HepG2 (cell line): ENCODE data around the gene HNRNPUL1. TPM values are rescaled to one million over a fixed set of nuclear protein-coding genes. Genes with fewer than 3 reads are reported as not detected.

Experiments used
- GFI1 ChIP-seq: sonication (generic); formaldehyde crosslinking; IDR thresholded peaks from 2 replicates; pipeline ENCODE4 v1.5.0; 2020; ENCODE audit warnings: missing genetic modification reagents, mild to moderate bottlenecking, borderline replicate concordance
- SP1 ChIP-seq, 2 experiments: fragments of 450-650 bp in 1 of 2; sonication (generic) in 1 of 2; formaldehyde crosslinking in 1 of 2; IDR thresholded peaks; 2 replicates each; pipeline versions ENCODE4 v1.4.0 to v1.6.1; 2016 to 2020; ENCODE audit warnings: missing genetic modification reagents in 1 of 2
- SP2 ChIP-seq: sonication (generic); formaldehyde crosslinking; IDR thresholded peaks from 2 replicates; pipeline ENCODE4 v1.5.1; 2020; ENCODE audit warnings: mild to moderate bottlenecking, missing genetic modification reagents
- U2AF2 ChIP-seq: fragments of 200-400 bp; formaldehyde crosslinking; IDR thresholded peaks from 2 replicates; pipeline ENCODE4 v1.6.1; 2017; ENCODE audit warnings: low read depth, mild to moderate bottlenecking, low read length
- WIZ ChIP-seq: sonication (generic); formaldehyde crosslinking; IDR thresholded peaks from 2 replicates; pipeline ENCODE4 v1.5.1; 2020; ENCODE audit warnings: mild to moderate bottlenecking, missing genetic modification reagents
- ZNF230 ChIP-seq: sonication (generic); formaldehyde crosslinking; IDR thresholded peaks from 2 replicates; pipeline ENCODE4 v1.4.0; 2020; ENCODE audit warnings: mild to moderate bottlenecking, missing genetic modification reagents
- ZNF367 ChIP-seq: sonication (generic); formaldehyde crosslinking; IDR thresholded peaks from 2 replicates; pipeline ENCODE4 v1.4.0; 2020; ENCODE audit warnings: missing genetic modification reagents, borderline replicate concordance
- ZNF660 ChIP-seq: sonication (generic); formaldehyde crosslinking; IDR thresholded peaks from 2 replicates; pipeline ENCODE4 v1.5.1; 2020; ENCODE audit warnings: mild to moderate bottlenecking, low read depth, missing genetic modification reagents, borderline replicate concordance
- polyA plus RNA-seq, 8 experiments: library from polyadenylated mRNA; depleted of rRNA in 3 of 8; stranded (reverse) in 7 of 8; unstranded in 1 of 8; fragments of >200 nt; fragmentation: Illumina TruSeq in 4 of 8; extraction: Trizol in 4 of 8; gene quantifications; 2 replicates each; pipeline versions ENCODE4 v1.2.1 to v1.2.3, GENCODE V29; 2011 to 2016; ENCODE audit warnings: low read depth in 4 of 8, missing spikeins in 1 of 8, mixed read lengths in 1 of 8; ENCODE audit not compliant: insufficient read depth in 1 of 8
- total RNA-seq, 5 experiments: library from RNA; depleted of rRNA; stranded (reverse); fragments of >200 nt; fragmentation: Illumina TruSeq; extraction: Trizol; gene quantifications; 2 replicates each; pipeline ENCODE4 v1.2.3, GENCODE V29; 2016; ENCODE audit warnings: low read depth in 1 of 5
- TF ChIP-seq, protein P1 (sequence below): IDR thresholded peaks from 2 replicates; pipeline ENCODE4 v1.4.0; 2020; ENCODE audit warnings: mild to moderate bottlenecking, missing genetic modification reagents
- TF ChIP-seq, protein P2 (sequence below): sonication (generic); formaldehyde crosslinking; IDR thresholded peaks from 2 replicates; pipeline ENCODE4 v1.4.0; 2020; ENCODE audit warnings: missing genetic modification reagents
- TF ChIP-seq, protein P3 (sequence below): sonication (generic); formaldehyde crosslinking; IDR thresholded peaks from 2 replicates; pipeline ENCODE4 v1.4.0; 2020; ENCODE audit warnings: mild to moderate bottlenecking, missing genetic modification reagents
- TF ChIP-seq, protein P4 (sequence below): sonication (generic); formaldehyde crosslinking; IDR thresholded peaks from 2 replicates; pipeline ENCODE4 v1.8.0; 2022; ENCODE audit warnings: missing genetic modification reagents, low read depth, mild to moderate bottlenecking, borderline replicate concordance
- TF ChIP-seq, protein P5 (sequence below): sonication (generic); formaldehyde crosslinking; IDR thresholded peaks from 2 replicates; pipeline ENCODE4 v1.4.0; 2020; ENCODE audit warnings: missing genetic modification reagents, borderline replicate concordance

Gene HNRNPUL1
- total and polyA plus RNA-seq, 2 of the 13 experiments (the other 11 are each of a cell fraction or from before 2014, with no cell fraction given): 30.9 to 81.7 TPM

DNA sequence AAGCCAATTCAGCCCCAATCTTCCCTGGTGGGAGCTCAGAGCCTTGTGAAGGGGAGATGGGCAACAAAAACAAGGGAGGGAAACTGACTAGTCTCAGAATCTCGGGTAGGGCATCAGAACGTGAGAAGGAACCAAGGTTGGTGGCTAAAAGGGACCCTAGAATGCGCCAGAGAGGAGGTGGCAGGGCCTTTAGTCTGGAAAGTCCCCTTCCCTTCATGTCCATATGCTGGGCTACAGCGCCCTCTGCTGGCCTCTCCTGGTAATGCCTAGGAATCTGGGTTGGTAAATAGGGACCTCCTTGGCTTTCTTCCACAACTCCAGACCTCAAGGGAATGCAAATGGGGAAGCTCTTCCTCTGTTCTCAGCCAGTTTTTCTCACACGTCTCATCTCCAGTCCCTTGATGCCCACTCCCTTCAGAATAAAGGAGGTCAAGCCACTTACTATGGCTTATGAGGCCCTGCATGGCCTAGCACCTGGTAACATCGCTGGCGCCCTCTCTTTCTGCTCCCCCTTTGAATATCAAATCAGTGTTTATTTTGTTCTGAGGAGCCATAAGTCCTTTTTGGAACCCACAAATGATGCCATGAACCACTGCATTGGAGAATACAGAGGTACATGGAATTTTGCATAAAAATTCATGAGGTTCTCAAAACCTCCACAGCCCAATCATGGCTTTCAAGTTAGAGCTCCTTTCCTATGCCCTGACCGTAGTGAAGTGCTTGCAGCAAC, 44.4 kb downstream of the HNRNPUL1 start (continued):
- TF ChIP-seq, protein P1, sequence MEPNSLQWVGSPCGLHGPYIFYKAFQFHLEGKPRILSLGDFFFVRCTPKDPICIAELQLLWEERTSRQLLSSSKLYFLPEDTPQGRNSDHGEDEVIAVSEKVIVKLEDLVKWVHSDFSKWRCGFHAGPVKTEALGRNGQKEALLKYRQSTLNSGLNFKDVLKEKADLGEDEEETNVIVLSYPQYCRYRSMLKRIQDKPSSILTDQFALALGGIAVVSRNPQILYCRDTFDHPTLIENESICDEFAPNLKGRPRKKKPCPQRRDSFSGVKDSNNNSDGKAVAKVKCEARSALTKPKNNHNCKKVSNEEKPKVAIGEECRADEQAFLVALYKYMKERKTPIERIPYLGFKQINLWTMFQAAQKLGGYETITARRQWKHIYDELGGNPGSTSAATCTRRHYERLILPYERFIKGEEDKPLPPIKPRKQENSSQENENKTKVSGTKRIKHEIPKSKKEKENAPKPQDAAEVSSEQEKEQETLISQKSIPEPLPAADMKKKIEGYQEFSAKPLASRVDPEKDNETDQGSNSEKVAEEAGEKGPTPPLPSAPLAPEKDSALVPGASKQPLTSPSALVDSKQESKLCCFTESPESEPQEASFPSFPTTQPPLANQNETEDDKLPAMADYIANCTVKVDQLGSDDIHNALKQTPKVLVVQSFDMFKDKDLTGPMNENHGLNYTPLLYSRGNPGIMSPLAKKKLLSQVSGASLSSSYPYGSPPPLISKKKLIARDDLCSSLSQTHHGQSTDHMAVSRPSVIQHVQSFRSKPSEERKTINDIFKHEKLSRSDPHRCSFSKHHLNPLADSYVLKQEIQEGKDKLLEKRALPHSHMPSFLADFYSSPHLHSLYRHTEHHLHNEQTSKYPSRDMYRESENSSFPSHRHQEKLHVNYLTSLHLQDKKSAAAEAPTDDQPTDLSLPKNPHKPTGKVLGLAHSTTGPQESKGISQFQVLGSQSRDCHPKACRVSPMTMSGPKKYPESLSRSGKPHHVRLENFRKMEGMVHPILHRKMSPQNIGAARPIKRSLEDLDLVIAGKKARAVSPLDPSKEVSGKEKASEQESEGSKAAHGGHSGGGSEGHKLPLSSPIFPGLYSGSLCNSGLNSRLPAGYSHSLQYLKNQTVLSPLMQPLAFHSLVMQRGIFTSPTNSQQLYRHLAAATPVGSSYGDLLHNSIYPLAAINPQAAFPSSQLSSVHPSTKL (CRISPR knock-in tag): no peak
- TF ChIP-seq GFI1 (CRISPR knock-in tag) (no peak), SP2 (CRISPR knock-in tag) (no peak), WIZ (no peak), ZNF367 (CRISPR knock-in tag) (no peak), SP1 (IDR thresholded peaks at IDR 0.05) (no peak), SP1 (CRISPR knock-in tag; IDR thresholded peaks at IDR 0.05) (no peak), ZNF230 (0 out of 2 replicates have a peak, but pooled peaks have one; percentile 35), U2AF2 (no peak), ZNF660 (CRISPR knock-in tag) (no peak)
- TF ChIP-seq, protein P2, sequence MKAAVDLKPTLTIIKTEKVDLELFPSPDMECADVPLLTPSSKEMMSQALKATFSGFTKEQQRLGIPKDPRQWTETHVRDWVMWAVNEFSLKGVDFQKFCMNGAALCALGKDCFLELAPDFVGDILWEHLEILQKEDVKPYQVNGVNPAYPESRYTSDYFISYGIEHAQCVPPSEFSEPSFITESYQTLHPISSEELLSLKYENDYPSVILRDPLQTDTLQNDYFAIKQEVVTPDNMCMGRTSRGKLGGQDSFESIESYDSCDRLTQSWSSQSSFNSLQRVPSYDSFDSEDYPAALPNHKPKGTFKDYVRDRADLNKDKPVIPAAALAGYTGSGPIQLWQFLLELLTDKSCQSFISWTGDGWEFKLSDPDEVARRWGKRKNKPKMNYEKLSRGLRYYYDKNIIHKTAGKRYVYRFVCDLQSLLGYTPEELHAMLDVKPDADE: no peak
- TF ChIP-seq, protein P3, sequence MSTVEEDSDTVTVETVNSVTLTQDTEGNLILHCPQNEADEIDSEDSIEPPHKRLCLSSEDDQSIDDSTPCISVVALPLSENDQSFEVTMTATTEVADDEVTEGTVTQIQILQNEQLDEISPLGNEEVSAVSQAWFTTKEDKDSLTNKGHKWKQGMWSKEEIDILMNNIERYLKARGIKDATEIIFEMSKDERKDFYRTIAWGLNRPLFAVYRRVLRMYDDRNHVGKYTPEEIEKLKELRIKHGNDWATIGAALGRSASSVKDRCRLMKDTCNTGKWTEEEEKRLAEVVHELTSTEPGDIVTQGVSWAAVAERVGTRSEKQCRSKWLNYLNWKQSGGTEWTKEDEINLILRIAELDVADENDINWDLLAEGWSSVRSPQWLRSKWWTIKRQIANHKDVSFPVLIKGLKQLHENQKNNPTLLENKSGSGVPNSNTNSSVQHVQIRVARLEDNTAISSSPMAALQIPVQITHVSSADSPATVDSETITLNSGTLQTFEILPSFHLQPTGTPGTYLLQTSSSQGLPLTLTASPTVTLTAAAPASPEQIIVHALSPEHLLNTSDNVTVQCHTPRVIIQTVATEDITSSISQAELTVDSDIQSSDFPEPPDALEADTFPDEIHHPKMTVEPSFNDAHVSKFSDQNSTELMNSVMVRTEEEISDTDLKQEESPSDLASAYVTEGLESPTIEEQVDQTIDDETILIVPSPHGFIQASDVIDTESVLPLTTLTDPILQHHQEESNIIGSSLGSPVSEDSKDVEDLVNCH (CRISPR knock-in tag): no peak
- TF ChIP-seq, protein P4, sequence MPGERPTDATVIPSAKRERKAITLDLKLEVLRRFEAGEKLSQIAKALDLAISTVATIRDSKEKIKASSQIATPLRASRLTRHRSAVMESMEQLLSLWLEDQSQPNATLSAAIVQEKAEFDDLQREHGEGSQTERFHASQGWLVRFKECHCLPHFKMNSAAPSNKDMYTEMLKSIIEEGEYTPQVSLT (CRISPR knock-in tag): no peak
- TF ChIP-seq, protein P5, sequence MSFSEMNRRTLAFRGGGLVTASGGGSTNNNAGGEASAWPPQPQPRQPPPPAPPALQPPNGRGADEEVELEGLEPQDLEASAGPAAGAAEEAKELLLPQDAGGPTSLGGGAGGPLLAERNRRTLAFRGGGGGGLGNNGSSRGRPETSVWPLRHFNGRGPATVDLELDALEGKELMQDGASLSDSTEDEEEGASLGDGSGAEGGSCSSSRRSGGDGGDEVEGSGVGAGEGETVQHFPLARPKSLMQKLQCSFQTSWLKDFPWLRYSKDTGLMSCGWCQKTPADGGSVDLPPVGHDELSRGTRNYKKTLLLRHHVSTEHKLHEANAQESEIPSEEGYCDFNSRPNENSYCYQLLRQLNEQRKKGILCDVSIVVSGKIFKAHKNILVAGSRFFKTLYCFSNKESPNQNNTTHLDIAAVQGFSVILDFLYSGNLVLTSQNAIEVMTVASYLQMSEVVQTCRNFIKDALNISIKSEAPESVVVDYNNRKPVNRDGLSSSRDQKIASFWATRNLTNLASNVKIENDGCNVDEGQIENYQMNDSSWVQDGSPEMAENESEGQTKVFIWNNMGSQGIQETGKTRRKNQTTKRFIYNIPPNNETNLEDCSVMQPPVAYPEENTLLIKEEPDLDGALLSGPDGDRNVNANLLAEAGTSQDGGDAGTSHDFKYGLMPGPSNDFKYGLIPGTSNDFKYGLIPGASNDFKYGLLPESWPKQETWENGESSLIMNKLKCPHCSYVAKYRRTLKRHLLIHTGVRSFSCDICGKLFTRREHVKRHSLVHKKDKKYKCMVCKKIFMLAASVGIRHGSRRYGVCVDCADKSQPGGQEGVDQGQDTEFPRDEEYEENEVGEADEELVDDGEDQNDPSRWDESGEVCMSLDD (CRISPR knock-in tag): no peak
